GM10266 (cell line): ENCODE measurements around the gene FOS.
A peak's percentile ranks its signal among the peaks of the same experiment; 100 is the strongest.

Experiments used
- DNase-seq: peaks from one replicate; pipeline ENCODE4 v3.0.0; 2012; ENCODE audit errors: extremely low spot score
- CTCF ChIP-seq: IDR thresholded peaks from 2 replicates; pipeline ENCODE4 v1.5.1; 2012; ENCODE audit warnings: mild to moderate bottlenecking, low read depth; ENCODE audit not compliant: control insufficient read depth, insufficient read depth; ENCODE audit errors: missing control alignments

FOS gene

GRCh38 chr14:75254901-75255584 lies 23.6 kb upstream of the FOS start:
- no peak for TF ChIP-seq CTCF
- DNase-seq: no peak

GRCh38 chr14:75258079-75258802 lies 20.4 kb upstream of the FOS start:
- TF ChIP-seq CTCF: no peak
- no peak for DNase-seq

- peak; percentile 93 for DNase-seq
- TF ChIP-seq CTCF: no peak
Measured at GRCh38 chr14:75258803-75259509, 19.7 kb upstream of the FOS start.

- no peak for DNase-seq
- no peak for TF ChIP-seq CTCF
Measured at GRCh38 chr14:75259510-75259855, 19.1 kb upstream of the FOS start.

GRCh38 chr14:75260025-75260763 lies 18.4 kb upstream of the FOS start:
- no peak for DNase-seq
- TF ChIP-seq CTCF: no peak

- no peak for DNase-seq
- TF ChIP-seq CTCF: no peak
Measured at GRCh38 chr14:75261820-75262219, 16.8 kb upstream of the FOS start.
